ENCODE measurements around the gene GABRA6.

DNA sequence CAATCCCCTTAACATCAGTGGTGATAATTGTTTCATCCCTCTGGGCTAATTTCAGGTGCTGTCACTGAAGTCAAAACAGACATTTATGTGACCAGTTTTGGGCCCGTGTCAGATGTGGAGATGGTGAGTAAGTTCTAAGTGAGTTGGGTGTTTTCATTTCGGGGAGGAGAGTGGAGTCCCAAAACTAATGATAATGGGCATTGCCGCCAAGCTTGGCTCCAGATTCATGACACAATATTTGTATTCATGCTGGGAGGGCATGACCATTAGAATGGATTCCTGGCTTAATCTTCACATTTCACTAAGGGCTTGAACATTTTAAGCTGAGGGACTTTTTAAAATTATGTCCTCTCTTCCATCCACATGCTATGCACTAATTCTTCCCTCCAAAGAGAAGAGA lies 1.4 kb downstream of the GABRA6 start:
- TF ChIP-seq, protein P1, sequence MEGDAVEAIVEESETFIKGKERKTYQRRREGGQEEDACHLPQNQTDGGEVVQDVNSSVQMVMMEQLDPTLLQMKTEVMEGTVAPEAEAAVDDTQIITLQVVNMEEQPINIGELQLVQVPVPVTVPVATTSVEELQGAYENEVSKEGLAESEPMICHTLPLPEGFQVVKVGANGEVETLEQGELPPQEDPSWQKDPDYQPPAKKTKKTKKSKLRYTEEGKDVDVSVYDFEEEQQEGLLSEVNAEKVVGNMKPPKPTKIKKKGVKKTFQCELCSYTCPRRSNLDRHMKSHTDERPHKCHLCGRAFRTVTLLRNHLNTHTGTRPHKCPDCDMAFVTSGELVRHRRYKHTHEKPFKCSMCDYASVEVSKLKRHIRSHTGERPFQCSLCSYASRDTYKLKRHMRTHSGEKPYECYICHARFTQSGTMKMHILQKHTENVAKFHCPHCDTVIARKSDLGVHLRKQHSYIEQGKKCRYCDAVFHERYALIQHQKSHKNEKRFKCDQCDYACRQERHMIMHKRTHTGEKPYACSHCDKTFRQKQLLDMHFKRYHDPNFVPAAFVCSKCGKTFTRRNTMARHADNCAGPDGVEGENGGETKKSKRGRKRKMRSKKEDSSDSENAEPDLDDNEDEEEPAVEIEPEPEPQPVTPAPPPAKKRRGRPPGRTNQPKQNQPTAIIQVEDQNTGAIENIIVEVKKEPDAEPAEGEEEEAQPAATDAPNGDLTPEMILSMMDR (IDR thresholded peaks at IDR 0.05; ENCODE audit: low read depth, low read length) = no peak
- no peak for TF ChIP-seq EZH2phosphoT487 (IDR thresholded peaks at IDR 0.05; ENCODE audit: low read depth)
